HG03060 (cell line): Measurements from ENCODE around the gene DLG2.
"Not testable (repeated sequence)": the region's sequence is repeated elsewhere in the genome, so short reads cannot be mapped to it uniquely, and the experiment has no call there.

Experiments used
- ATAC-seq: cut with Tn5 transposase; IDR thresholded peaks from one replicate; pipeline ENCODE4 v1.9.1; 2021; ENCODE audit warnings: low read depth, moderate number of reproducible peaks; ENCODE audit not compliant: unreplicated experiment

Gene DLG2

GRCh38 chr11:83731288-83731687, 1895.9 kb downstream of the DLG2 start:
- ATAC-seq, result not testable (repeated sequence)

DNA sequence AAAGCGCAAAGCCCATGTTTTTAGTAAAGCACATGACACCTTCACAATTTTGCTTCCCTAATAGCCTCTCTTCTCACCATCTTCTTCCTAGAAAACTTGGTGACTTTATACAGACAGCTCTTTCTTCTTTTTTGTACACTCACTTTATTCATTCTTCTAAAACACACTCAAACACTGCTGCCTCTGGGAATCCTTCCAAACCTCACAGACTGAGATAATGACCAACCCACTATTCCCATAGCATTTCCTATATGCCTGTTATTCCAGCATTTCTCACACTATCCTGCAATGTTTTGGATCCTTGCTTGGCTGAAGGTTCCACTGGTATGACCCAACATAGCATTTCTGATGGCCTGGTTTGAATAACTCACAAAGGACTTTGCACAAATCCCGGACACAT, 1898.9 kb downstream of the DLG2 start:
- ATAC-seq, result no peak

- ATAC-seq, result no peak
These were observed 1899.9 kb downstream of the DLG2 start for GRCh38 chr11:83727251-83727650.

DNA sequence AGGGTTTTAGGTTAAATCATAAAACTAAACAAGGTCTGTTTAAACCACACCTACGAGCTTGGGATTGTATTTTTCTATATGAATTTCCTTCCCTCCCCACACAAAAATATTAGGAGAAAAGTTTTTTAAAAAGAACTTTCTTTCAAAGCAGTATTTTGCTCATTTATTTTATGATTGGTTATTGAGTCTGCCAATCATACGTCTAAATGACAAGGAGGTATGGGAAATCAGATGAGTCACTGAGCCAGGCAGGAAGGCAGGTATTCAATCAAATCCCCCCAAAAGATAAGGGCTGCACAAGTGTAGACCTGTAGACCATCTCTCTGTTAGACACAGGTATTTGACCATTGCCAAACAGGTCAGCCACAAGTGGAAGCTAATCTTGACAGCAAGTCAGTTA, 1900.8 kb downstream of the DLG2 start:
- ATAC-seq, result no peak

- peak; percentile 52 for ATAC-seq
These were observed 1901.4 kb downstream of the DLG2 start for GRCh38 chr11:83725728-83726127.

DNA sequence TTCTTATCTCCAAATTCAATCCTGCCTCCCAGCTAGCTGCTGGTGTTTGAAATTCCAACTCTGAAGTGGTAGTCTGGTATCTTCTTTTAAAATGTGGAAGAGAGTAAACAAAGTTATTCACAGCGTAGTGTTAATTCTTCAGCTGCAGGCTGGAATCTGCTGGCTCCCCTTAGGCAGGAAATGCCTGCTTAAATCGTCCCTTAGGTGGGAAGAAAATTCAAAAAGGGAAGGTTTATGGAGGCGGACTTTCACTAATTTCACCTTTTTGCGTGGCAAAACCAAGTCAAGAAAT, 1901.9 kb downstream of the DLG2 start:
- ATAC-seq, result no peak

- ATAC-seq, result peak; percentile 51
These were observed 1903.1 kb downstream of the DLG2 start for GRCh38 chr11:83723999-83724398.

DNA sequence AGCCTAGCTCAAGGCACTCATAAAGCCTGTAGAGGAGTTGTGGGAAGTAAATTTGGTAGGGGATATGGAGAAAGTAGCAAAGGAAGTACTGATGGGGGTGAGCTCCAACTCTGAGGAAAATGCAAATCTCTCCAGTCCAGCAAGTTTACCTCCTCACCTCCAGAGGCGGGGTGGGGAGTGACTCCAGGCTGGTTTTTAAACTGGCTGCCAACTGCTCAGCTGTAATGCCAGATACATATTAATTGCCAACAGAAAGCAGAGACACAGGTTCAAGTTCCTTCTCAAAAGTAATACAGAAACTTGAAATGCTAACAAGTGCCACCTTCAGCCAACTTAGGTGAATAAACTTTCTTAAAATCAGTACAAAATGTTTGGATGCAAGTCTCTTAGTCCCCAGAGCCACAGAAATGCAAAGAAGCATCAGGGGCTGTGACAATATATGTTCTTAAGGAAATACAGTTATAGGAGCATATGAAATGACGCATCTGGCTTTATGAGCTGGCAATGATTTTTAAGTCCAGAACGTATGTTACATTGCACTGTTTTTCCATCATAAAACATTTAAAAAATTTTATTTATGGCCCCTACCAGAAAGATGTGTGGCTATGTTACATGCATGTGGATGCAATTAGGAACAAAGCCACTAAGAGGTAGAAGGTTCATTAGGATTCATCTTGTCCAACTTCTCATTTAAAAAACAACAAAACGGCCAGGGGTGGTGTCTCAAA, 1904.6 kb downstream of the DLG2 start:
- ATAC-seq, result no peak

DNA sequence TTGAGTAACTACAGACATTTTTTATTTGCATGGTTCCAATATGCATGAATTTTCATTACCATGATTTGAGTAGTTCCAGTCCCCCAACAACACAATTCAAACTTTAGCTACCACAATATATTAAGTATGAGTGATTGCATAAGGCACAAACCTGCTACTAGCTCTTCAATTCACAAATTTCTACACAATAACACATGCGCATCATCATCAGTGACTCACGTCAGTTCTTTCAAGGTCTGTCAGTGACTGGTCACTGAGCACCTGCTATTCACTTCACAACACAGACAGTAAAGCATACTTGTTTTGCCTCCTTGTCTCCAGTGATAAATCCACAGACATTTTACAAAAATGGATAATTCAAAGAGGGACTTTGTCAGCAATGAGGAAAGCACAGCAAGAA, 1905.9 kb downstream of the DLG2 start:
- no peak for ATAC-seq

GRCh38 chr11:83720675-83721074, 1906.5 kb downstream of the DLG2 start:
- no peak for ATAC-seq

DNA sequence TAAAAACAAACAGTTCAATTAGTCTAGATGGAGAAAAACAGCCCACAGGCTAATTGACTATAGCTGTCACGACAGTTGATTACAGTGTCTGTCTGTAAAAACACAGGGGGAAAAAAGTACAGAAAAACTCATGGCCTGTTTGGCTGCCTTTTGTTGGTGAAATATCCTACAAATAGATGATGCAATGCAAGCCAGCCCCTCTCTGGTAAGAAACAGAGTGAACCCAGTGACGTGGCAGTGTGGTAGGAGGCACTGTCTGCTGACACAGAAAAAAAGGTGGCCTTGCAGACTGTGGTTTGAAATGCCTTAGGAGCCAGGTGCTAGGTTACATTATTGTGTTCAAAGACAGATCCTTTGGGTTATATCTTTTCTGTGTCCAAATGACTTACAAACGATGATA, 1909.6 kb downstream of the DLG2 start:
- no peak for ATAC-seq

DNA sequence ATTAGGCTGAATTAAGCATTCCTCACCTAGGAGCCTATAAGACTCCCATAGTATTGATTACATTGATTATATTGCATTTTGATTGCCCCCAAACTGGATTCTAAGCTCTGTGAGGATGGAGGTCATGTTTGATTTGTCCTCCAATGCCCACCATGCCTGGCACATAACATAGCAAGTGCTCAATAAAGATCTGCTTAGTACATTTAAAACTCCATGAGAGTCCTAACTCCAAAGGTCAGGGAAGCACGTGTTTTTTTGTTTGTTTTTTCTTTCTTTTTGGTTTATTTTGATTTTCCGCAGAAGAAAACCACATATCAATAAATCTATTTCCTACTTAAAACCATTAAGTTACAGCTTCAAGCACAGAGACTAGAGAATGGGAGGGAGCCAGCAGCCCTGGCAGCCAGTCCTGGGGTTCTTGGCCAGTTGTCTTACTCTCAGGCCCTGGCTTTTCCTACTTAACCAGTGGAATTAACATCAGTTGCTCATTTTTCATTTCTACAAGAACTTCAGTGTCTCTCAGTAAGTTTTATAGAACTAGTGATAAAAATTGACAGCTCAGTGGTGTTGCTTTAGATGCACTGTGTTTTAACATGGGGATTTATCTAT, 1911.1 kb downstream of the DLG2 start:
- no peak for ATAC-seq

- no peak for ATAC-seq
These were observed 1913.4 kb downstream of the DLG2 start for GRCh38 chr11:83713708-83714107.

DNA sequence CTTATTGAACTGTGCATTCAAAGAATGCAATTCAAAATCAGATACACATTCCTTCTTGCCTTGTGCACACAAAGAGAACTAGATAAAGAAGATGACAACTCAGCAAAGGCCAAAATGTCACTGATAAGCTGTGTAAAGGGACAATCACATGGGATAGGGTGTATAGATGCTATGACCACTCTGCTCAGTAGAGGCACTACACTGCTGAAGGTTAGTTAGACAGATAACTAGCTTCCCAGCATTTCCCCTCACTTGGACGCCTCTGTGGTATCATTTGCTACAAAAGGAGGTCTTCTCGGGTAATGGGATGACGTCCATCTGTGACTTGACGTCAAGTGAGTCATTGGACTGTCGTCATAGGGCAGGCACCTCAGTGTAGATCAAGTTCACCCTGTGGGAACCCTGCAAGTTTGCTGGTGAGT, 1916.0 kb downstream of the DLG2 start:
- no peak for ATAC-seq

- ATAC-seq, result no peak
These were observed 1917.7 kb downstream of the DLG2 start for GRCh38 chr11:83709434-83709833.

DNA sequence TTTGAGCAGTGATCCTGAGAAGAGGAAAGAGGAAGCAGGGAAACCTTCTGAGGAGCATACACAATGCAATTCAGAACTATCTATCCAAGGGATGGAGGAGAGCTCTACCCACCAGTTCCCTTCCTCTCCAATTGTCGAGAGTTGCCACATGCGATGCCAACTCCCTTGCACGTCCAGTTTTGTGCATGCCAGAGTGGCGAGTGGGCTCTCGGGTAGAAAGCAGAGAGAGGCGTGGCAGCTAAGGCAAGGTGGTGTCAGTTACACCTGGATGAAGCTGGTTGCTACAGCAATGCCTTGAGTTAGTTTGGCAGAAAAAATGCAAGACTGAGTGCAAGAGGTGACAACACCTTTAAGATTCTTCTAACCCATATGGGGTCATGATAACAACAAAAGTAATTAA, 1920.6 kb downstream of the DLG2 start:
- ATAC-seq, result no peak

DNA sequence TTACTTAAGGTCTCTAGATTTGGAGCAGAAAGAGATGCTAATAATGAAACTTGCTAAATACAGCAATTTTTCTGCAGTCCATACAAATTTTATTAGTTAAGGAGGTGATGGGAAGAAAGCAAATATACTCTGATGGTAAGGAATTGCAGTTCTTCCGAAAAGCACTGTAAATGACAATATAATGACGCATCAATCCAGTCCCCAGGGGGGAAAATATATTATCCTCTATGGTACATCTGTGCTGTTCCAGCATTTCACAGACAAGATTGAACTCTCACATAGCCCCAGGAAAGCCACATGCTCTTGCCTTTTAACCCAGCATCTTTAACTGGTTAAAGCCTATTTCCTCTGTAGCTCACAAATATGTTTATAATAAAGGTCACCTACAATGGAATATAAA, 1924.3 kb downstream of the DLG2 start:
- ATAC-seq, result no peak

DNA sequence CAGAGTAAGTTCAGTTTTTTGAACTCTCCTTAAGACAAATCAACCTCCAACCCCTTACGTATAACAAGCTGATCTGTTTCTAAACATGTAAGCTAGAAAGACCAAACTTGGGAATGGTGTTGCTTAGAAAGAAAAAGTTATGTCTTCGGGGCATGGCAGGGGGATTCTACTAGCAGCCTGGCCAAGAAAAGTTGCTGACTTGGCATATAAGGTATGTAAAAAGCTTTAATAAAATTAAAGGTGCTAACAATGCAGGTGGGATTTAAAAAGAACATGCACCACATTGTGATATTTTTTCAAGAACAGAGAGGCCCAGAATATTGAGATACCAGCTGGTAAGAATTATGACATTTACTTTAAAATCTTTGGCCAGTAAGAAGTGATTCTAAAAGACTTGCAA, 1929.6 kb downstream of the DLG2 start:
- no peak for ATAC-seq

DNA sequence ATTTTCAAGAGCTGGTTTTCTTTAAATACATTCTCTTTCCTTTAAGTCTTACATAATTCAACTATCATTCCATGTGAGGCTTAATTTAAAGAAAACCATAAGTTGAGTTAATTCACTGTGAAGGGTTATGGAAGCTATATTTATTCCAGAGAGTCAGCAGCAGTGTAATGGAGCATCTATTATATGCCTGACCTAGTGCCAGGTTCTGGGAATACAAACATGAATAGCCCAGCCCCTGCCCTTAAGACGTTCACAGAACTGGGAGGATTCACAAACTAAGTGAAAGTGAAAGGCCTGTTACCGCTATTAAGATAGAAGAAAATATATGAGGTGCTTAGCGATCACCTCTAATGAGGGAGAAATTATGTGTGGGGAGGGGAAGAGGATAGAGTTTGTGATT, 1932.1 kb downstream of the DLG2 start:
- ATAC-seq, result no peak

DNA sequence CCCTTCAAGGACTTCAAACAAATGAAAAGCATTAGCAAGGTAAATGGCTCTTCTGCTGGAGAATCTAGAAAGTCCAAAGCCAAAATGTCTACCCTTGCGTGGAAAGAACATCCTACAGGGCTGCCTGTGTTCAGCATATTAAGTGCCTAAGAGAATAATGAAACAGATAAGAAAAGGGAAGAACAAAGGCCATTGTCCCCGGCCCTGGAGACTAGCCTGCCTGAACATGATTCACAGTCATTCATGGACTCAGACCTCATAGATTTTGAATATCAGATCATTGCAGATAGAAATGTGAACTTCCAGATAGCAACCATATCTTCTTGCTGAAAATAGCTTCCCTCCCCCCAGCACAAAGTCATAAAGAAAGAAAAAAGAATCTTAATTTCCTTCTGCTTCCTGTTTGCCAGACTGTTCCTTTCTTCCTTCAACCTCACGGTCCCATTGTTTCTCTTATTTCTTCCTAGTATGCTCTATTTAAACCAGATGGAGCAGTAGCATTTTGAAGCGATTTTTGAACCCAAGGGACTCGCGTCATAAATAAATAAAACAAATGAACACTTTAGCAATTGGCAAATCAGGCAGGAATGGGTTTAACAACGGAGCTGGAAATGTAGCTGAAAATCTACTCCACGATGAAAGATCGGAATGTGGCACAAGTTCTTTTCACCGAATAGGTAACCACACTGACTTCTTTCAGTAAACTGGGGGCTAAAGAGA, 1932.8 kb downstream of the DLG2 start:
- no peak for ATAC-seq

- ATAC-seq, result no peak
These were observed 1933.7 kb downstream of the DLG2 start for GRCh38 chr11:83693306-83693992.
